NK-92 (cell line): ENCODE data around the gene CERS2.

Experiments used
- DNase-seq: peaks from one replicate; lab custom pipeline; 2025; ENCODE audit not compliant: unreplicated experiment; lab: John Stamatoyannopoulos, UW

CERS2 gene

DNA sequence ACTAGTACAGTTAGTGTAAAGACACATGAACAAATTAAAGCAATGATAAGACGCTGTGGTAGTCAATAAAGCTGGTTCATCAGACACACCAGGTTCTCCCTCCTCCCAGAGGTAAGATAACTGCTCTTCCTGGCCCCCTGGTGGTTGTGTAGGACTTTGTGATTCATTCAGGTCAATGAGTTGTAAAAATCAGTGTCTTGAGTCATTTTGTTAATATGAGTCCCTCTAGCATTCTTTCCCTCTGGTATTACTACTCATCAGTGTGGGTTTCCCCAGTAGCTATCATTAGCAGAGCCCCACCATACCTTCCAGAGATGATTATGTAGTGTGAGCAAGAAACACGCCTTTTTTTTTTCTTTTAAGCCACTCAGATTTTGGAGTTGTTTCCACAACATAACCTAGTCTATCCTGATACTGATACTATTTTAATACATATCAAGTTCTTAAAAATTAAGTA lies 52.1 kb downstream of the CERS2 start:
- no peak for DNase-seq

DNA sequence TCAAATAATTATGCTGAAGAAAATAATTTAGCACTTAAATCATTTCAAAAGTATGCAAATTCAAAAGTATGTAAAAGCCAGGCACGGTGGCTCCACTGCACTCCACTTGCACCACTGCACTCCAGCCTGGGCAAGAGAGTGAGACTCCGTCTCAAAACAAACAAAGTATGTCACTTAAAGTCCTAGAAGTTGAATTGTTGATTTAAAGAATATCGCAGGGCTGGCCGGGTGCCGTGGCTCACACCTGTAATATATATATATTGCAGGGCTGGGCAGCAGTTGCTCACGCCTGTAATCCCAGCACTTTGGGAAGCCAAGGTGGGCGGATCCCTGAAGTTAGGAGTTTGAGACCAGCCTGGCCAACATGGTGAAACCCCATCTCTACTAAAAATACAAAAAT lies 57.2 kb downstream of the CERS2 start:
- DNase-seq, result no peak
